ENCODE data around the gene NCEH1. TPM values are rescaled to one million over a fixed set of nuclear protein-coding genes. Genes with fewer than 3 reads are reported as not detected.

Gene NCEH1
- polyA plus RNA-seq, 1 of the 3 experiments (the other 2 are of a cell fraction) = 7.5 TPM

DNA sequence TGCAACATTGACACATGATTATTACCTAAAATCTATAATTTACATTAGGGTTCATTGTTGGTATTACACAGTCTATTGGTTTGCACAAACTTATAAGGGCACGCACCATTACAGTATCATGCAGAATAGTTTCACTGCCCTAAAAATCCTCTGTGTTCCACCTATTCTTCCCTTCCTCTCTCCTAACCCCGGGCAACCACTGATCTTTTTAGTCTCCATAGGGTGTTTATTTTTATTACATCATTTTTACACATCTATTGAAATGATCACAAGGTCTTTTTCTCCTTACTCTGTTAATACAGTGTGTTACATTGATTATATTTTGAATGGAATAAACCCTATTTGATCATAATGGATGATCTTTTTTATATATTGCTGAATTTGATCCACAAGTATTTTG lies 24.1 kb upstream of the NCEH1 start (continued):
- no peak for TF ChIP-seq RXRA (IDR thresholded peaks at IDR 0.05; ENCODE audit: borderline replicate concordance, low read depth)
- no peak for TF ChIP-seq MEF2A (IDR thresholded peaks at IDR 0.05; ENCODE audit: borderline replicate concordance, low read depth)
- TF ChIP-seq, protein P1, sequence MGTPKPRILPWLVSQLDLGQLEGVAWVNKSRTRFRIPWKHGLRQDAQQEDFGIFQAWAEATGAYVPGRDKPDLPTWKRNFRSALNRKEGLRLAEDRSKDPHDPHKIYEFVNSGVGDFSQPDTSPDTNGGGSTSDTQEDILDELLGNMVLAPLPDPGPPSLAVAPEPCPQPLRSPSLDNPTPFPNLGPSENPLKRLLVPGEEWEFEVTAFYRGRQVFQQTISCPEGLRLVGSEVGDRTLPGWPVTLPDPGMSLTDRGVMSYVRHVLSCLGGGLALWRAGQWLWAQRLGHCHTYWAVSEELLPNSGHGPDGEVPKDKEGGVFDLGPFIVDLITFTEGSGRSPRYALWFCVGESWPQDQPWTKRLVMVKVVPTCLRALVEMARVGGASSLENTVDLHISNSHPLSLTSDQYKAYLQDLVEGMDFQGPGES (IDR thresholded peaks at IDR 0.05; ENCODE audit: low read depth, low read length) = no peak

DNA sequence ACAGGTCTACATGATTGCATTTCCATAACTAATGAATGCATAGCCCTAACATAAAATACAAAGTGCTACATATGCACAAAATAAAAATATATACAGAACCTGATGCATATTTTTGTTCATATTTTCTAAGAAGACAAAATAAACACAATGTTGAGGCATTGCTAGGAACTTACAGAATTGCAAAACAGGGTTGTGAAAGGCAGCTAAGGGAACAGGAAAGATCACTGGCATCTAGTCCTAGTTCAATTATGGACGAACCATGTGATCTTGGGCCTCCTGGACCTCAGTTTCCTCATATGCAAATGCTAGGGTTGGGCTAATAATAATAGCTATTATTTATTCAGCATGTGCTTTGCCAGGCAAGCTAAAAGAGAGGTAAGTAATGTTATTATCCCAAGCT lies 15.5 kb upstream of the NCEH1 start:
- no peaks in the 10 kb centered on the region for H3K9me3 ChIP-seq
- H3K4me3 ChIP-seq (ENCODE audit: low read depth in 2 of 2, low read length in 1 of 2) = no peak overlapping the region
- ChIA-PET CTCF (interaction anchor here (0.8 to 1.3 kb wide), 2 partner anchors 16 to 59 kb away, joined by 3 to 4 read pairs; partner anchors contain the start of gene NCEH1), POLR2A (no interaction called here)
- no peaks in the 10 kb centered on the region for H3F3A ChIP-seq (replicated peaks; ENCODE audit: insufficient read depth)
- H3K27me3 ChIP-seq (ENCODE audit: insufficient read depth) = no peaks in the 10 kb centered on the region
- 53% methylated on average over 1 of the region's 1 CpG for WGBS (ENCODE audit: low lambda C conversion rate)
- H3K9me2 ChIP-seq = no peaks in the 10 kb centered on the region
- no peaks in the 10 kb centered on the region for H3K36me3 ChIP-seq (replicated peaks in 1 of 2; ENCODE audit: control insufficient read depth in 1 of 2, insufficient read depth in 2 of 2, low read length in 1 of 2)
- no peak overlapping the region for H3K27ac ChIP-seq (ENCODE audit: low read depth in 2 of 2, low read length in 1 of 2)
- no peaks in the 10 kb centered on the region for H4K20me1 ChIP-seq (ENCODE audit: insufficient read depth)
- H3K4me2 ChIP-seq = no peak overlapping the region
- DNase-seq = no peak
- no peaks in the 10 kb centered on the region for H3K4me1 ChIP-seq (ENCODE audit: control insufficient read depth in 1 of 2, insufficient read depth in 2 of 2, low read depth in 1 of 2, low read length in 1 of 2)
- no peak overlapping the region for H3K9ac ChIP-seq
- H3K79me2 ChIP-seq (ENCODE audit: insufficient read depth) = no peaks in the 10 kb centered on the region
- no peak overlapping the region for H2AFZ ChIP-seq (ENCODE audit: low read depth)
- no peak for TF ChIP-seq EZH2phosphoT487 (IDR thresholded peaks at IDR 0.05; ENCODE audit: borderline replicate concordance, low read depth)
- TF ChIP-seq, protein P2, sequence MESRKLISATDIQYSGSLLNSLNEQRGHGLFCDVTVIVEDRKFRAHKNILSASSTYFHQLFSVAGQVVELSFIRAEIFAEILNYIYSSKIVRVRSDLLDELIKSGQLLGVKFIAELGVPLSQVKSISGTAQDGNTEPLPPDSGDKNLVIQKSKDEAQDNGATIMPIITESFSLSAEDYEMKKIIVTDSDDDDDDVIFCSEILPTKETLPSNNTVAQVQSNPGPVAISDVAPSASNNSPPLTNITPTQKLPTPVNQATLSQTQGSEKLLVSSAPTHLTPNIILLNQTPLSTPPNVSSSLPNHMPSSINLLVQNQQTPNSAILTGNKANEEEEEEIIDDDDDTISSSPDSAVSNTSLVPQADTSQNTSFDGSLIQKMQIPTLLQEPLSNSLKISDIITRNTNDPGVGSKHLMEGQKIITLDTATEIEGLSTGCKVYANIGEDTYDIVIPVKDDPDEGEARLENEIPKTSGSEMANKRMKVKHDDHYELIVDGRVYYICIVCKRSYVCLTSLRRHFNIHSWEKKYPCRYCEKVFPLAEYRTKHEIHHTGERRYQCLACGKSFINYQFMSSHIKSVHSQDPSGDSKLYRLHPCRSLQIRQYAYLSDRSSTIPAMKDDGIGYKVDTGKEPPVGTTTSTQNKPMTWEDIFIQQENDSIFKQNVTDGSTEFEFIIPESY (IDR thresholded peaks at IDR 0.05; ENCODE audit: borderline replicate concordance, low read depth) = no peak
- TF ChIP-seq SMC3 (IDR thresholded peaks at IDR 0.05; ENCODE audit: low read depth, low read length) = no peak
- TF ChIP-seq FOXM1 (IDR thresholded peaks at IDR 0.05; ENCODE audit: low read depth) = no peak
- no peak for TF ChIP-seq GABPA (IDR thresholded peaks at IDR 0.05; ENCODE audit: low read depth)
- TF ChIP-seq, protein P3, sequence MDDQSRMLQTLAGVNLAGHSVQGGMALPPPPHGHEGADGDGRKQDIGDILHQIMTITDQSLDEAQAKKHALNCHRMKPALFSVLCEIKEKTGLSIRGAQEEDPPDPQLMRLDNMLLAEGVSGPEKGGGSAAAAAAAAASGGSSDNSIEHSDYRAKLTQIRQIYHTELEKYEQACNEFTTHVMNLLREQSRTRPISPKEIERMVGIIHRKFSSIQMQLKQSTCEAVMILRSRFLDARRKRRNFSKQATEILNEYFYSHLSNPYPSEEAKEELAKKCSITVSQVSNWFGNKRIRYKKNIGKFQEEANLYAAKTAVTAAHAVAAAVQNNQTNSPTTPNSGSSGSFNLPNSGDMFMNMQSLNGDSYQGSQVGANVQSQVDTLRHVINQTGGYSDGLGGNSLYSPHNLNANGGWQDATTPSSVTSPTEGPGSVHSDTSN (IDR thresholded peaks at IDR 0.05) = no peak
- TF ChIP-seq TCF12 (IDR thresholded peaks at IDR 0.05) = no peak
- no peak for TF ChIP-seq RFX5 (IDR thresholded peaks at IDR 0.05; ENCODE audit: low read length)
- no peak for TF ChIP-seq SIN3A (IDR thresholded peaks at IDR 0.05; ENCODE audit: borderline replicate concordance, low read depth, low read length)
- no peak for TF ChIP-seq CHD2 (IDR thresholded peaks at IDR 0.05; ENCODE audit: low read length, partially characterized antibody)
- TF ChIP-seq, protein P4, sequence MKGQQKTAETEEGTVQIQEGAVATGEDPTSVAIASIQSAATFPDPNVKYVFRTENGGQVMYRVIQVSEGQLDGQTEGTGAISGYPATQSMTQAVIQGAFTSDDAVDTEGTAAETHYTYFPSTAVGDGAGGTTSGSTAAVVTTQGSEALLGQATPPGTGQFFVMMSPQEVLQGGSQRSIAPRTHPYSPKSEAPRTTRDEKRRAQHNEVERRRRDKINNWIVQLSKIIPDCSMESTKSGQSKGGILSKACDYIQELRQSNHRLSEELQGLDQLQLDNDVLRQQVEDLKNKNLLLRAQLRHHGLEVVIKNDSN (IDR thresholded peaks at IDR 0.05; ENCODE audit: borderline replicate concordance, low read depth) = no peak
- TF ChIP-seq, protein P1 (IDR thresholded peaks at IDR 0.05; ENCODE audit: low read depth, low read length) = no peak
- TF ChIP-seq, protein P5, sequence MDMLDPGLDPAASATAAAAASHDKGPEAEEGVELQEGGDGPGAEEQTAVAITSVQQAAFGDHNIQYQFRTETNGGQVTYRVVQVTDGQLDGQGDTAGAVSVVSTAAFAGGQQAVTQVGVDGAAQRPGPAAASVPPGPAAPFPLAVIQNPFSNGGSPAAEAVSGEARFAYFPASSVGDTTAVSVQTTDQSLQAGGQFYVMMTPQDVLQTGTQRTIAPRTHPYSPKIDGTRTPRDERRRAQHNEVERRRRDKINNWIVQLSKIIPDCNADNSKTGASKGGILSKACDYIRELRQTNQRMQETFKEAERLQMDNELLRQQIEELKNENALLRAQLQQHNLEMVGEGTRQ (IDR thresholded peaks at IDR 0.05; ENCODE audit: borderline replicate concordance, low read depth, low read length) = no peak
- TF ChIP-seq, protein P6, sequence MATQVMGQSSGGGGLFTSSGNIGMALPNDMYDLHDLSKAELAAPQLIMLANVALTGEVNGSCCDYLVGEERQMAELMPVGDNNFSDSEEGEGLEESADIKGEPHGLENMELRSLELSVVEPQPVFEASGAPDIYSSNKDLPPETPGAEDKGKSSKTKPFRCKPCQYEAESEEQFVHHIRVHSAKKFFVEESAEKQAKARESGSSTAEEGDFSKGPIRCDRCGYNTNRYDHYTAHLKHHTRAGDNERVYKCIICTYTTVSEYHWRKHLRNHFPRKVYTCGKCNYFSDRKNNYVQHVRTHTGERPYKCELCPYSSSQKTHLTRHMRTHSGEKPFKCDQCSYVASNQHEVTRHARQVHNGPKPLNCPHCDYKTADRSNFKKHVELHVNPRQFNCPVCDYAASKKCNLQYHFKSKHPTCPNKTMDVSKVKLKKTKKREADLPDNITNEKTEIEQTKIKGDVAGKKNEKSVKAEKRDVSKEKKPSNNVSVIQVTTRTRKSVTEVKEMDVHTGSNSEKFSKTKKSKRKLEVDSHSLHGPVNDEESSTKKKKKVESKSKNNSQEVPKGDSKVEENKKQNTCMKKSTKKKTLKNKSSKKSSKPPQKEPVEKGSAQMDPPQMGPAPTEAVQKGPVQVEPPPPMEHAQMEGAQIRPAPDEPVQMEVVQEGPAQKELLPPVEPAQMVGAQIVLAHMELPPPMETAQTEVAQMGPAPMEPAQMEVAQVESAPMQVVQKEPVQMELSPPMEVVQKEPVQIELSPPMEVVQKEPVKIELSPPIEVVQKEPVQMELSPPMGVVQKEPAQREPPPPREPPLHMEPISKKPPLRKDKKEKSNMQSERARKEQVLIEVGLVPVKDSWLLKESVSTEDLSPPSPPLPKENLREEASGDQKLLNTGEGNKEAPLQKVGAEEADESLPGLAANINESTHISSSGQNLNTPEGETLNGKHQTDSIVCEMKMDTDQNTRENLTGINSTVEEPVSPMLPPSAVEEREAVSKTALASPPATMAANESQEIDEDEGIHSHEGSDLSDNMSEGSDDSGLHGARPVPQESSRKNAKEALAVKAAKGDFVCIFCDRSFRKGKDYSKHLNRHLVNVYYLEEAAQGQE (IDR thresholded peaks at IDR 0.05; ENCODE audit: low read depth, low read length) = no peak
- no peak for TF ChIP-seq POLR2AphosphoS5 (IDR thresholded peaks at IDR 0.05; ENCODE audit: low read depth, low read length)
- no peak for TF ChIP-seq RXRA (IDR thresholded peaks at IDR 0.05; ENCODE audit: borderline replicate concordance, low read depth)
- no peak for TF ChIP-seq EP300 (IDR thresholded peaks at IDR 0.05; ENCODE audit: borderline replicate concordance in 1 of 2, low read depth in 1 of 2, low read length in 1 of 2)
- TF ChIP-seq TEAD4 (IDR thresholded peaks at IDR 0.05; ENCODE audit: borderline replicate concordance, insufficient read depth) = no peak
